HCT116 (cell line): ENCODE measurements around the gene BAIAP2.

Experiments used
- FOSL1 ChIP-seq: IDR thresholded peaks from 2 replicates; pipeline ENCODE4 v1.6.1; 2012; ENCODE audit warnings: low read depth
- MAX ChIP-seq: IDR thresholded peaks from 2 replicates; pipeline ENCODE4 v1.6.1; 2012
- POLR2A ChIP-seq: IDR thresholded peaks from 2 replicates; pipeline ENCODE4 v1.7.0; 2011; ENCODE audit warnings: borderline replicate concordance; ENCODE audit not compliant: insufficient read depth, insufficient read length; ENCODE audit errors: extremely low read depth
- POLR2AphosphoS5 ChIP-seq: IDR thresholded peaks from 2 replicates; pipeline ENCODE4 v1.6.1; 2011; ENCODE audit warnings: mild to moderate bottlenecking, low read depth, low read length, moderate library complexity
- RAD21 ChIP-seq: IDR thresholded peaks from 2 replicates; pipeline ENCODE4 v1.6.1; 2012; ENCODE audit warnings: low read depth, mild to moderate bottlenecking
- REST ChIP-seq: IDR thresholded peaks from 2 replicates; pipeline ENCODE4 v1.6.1; 2012; ENCODE audit warnings: low read depth
- TF ChIP-seq, protein P1 (sequence below), 3 experiments: fragments of 200-600 bp in 1 of 3; sonication (generic) in 1 of 3; IDR thresholded peaks in 2 of 3; conservative IDR thresholded peaks in 1 of 3; 2 replicates each; pipeline ENCODE4 v1.5.1; 2012 to 2017; ENCODE audit warnings: low read depth in 2 of 3, low read length in 2 of 3, antibody characterized with exemption in 1 of 3, borderline replicate concordance in 1 of 3, control low read depth in 1 of 3, mild to moderate bottlenecking in 1 of 3, mixed read lengths in 1 of 3, mixed run types in 1 of 3, moderate library complexity in 1 of 3; ENCODE audit not compliant: insufficient read depth in 1 of 3

DNA sequence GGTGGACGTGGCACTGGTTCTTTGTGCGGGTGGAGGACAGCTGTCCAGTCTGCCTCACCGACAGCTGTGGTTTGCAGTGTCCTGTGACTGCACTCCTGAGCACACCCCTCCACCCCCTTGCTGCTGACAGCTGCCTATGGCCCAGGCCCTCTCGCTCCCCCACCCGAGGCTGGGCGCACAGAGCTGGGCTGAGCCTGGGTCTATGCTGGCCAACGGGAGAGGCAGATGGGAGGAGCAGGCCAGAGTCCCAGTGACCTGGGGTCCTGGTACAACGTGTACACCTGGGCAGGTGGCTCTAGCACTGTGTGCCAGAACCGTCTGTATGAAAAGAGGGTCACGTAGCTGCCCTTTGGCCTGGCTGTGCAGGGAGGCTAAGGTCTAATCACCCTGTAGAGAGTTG is 30.5 kb downstream of the BAIAP2 start:
- no peak for TF ChIP-seq RAD21
- no peak for TF ChIP-seq REST
- TF ChIP-seq POLR2A, result no peak
- TF ChIP-seq POLR2AphosphoS5, result no peak
- TF ChIP-seq, protein P1, sequence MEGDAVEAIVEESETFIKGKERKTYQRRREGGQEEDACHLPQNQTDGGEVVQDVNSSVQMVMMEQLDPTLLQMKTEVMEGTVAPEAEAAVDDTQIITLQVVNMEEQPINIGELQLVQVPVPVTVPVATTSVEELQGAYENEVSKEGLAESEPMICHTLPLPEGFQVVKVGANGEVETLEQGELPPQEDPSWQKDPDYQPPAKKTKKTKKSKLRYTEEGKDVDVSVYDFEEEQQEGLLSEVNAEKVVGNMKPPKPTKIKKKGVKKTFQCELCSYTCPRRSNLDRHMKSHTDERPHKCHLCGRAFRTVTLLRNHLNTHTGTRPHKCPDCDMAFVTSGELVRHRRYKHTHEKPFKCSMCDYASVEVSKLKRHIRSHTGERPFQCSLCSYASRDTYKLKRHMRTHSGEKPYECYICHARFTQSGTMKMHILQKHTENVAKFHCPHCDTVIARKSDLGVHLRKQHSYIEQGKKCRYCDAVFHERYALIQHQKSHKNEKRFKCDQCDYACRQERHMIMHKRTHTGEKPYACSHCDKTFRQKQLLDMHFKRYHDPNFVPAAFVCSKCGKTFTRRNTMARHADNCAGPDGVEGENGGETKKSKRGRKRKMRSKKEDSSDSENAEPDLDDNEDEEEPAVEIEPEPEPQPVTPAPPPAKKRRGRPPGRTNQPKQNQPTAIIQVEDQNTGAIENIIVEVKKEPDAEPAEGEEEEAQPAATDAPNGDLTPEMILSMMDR (IDR thresholded peaks at IDR 0.05 in 2 of 3, conservative IDR thresholded peaks at IDR 0.05 in 1 of 3; ENCODE audit: borderline replicate concordance in 1 of 3, insufficient read depth in 1 of 3, low read depth in 2 of 3, low read length in 2 of 3), result no peak
- no peak for TF ChIP-seq MAX
- no peak for TF ChIP-seq FOSL1
